GM19463 (cell line): ENCODE data around the gene ACTRT2.

Source experiments
- ATAC-seq: cut with Tn5 transposase; IDR thresholded peaks from one replicate; pipeline ENCODE4 v1.9.1; 2021; ENCODE audit warnings: mild to moderate bottlenecking, moderate library complexity; ENCODE audit not compliant: unreplicated experiment

The ACTRT2 gene

DNA sequence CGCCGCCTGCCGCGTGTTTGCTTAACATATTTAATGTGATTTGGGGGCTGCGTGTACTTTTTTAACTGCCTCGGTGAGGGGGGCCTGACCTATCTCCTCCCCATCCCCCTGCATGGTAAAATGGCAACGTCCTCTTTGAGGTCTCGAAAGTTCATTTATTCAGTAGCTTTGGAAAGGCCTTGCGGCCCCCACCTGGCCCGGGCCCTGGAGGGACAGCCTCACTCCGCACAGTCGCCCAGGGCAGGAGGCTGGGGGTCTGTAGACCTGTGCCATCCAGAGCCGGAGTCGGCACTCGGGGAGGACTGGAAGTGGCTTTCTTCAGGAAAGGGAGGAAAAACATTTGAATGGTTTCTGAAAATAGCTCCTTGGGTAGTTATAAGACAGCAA is 38.0 kb upstream of the ACTRT2 start:
- ATAC-seq = no peak

DNA sequence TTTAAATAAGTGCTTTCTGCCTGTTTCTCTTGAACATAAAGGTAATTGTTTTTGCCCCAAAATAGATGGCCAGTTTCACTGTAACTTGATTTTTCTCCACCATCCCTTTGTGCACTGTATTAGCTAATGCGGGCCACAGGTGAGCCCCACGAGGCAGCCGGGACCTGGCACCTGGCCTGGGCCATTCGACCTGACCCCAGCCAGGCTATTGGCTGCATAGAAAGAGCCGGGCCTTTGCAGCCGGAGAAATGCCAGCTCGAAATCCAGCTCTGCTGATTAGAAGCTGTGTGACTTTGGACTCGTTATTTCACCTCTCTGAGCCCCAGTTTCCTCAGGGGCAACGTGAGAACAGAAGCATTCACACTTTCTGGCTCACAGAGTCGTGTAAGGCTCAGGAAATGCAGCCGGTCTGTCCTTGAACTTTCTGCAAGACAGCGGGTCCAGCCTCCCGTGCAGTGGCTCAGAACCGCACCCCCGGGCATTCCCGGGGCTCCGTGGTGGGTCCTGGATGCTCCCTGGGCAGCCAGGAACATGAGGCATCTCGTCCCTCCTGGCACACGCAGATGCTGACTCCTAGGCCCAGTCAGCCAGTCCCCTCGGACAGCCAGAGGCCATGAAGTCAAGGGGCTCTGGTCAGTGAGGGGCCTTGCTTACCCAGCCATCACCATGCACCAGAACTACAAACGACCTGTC is 37.4 kb upstream of the ACTRT2 start:
- ATAC-seq = no peak

DNA sequence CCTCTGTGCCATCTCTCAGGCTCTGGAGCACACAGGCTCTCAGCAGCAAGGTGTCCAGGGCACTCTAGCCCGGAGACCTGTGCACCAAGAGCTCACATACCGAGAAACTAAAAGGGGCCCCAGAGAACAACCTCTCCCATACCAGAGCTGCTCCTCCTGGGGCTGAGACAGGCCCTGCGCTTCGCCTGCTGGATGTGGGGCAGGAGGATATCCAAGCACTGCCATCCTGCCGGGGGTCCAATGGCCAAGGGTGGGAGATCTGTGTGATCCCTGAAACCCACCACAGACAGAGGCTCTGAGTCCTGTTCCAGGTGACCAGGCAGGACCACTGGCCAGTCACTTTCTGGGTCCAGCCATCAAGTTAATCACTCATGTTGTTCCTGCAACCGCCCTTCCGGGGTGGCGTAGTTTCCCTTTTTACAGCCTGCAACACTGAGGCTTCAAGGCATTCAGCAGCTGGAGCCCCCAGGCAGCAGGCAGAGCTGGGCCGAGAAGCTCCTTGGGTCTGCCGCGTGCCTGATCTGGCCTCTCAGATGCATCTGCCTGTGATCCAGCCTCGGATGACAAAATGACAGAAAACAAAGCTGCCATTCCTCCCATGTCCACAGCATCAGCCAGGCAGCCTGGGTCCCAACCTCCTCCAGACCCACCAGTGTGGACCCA is 36.7 kb upstream of the ACTRT2 start:
- no peak for ATAC-seq

DNA sequence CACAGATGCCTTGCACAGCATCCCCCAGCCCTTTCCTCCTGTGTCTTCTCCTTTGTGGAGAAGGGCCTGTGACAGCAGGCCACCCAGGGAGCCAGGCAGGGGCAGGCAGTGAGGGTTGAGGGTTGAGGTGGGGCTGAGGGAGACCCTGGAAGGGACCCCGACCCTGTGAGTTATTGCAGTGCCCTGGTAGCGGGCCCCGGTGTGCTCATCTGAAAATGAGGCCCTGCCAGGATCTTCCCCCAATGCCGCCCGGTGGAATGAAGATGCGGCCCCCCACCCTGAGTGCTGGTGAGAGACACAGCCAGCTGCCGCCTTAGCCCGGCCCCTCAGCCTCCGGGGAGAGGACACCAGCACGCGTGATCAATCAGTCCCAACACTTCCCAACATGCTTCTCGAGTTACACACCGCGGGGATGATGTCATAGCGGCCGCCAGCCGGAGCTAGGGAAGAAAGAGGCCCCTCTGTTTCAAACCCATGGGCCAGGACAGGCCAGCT is 36.2 kb upstream of the ACTRT2 start:
- ATAC-seq = no peak

DNA sequence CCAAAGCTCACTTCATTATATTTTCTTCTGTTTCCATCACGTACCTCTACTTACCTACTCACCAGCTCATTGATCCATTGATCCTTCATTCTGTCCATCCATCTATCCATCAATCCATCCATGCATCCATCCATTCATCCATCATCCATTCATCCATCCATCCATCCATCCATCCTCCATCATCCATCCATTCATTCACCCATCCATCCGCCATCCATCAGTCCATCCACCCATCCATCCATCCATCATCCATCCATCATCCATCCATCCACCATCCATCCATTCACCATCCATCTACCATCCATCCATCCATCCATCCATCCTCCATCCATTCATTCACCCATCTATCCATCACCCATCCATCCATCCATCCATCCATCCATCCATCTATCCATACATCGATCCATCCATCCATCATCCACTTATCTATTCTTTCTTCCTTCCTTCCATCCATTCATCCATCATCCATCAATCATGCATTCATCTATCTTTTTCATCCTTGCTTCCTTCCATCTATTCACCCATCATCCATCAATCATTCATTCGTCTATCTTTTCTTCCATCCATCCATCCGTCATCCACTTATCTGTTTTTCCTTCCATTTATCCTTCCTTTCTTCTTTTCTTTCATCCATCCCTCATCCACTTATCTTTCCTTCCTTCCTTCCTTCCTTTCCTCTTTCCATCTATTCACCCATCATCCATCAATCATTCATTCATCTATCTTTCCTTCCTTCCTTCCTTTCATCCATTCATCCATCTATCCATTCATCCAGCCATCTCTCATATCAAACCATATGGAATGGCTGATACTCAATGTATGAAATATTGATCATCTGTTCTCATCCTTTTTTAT is 35.3 kb upstream of the ACTRT2 start:
- no peak for ATAC-seq

DNA sequence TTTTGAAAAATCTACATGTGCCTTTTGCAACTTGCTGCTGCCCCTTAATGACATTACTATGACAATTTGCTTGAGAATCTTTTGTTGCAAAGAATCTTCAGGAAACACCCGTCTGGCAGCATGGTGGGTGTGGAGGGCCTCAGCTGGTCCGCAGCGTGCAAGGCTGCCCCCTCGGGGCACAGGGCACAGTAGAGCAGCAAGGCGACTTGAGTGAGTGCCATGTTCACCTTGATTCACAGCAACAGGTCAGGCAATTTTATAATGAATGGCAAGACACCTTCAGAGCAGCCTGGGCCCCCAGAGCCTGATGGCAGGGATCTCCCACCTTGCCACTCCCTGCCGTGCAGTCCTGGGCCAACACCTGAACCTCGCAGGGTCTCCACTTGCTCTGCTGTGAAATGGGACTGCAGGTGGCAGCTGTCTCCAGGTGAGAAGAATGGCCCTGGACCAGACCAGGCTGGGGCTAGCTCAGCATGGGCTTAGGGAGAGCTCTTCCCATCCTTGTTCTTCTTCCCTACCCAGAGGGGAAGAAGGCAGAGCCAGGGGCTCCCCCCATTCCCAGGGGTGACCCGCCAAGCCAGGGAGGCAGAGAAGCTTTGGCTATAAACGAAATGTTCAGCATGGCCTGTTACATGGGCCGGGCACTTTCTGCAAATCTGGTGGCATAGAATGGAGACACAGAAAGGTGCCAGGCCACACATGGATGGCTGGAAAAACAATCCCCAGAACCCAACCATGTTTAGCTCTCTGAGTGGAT is 34.5 kb upstream of the ACTRT2 start:
- ATAC-seq = no peak

DNA sequence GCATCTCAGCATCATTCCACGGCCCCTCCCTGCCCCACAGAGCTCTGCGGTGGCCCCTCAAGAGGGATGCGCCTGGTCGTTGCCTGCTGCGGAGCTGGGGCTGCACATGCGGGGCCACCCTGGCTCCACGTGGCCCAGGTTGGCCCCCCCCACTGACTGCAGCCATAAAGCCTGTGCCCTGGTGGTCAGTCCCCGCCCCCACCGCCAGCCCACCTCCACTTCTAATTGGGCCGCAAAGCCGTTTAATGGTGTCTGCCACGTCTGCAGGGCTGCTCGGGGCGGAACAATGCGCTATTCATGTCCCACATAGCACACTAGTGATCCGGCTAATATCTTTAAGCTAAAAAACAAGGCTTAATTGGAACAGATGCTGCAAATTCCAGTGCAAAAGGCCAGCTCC is 33.5 kb upstream of the ACTRT2 start:
- ATAC-seq = no peak

DNA sequence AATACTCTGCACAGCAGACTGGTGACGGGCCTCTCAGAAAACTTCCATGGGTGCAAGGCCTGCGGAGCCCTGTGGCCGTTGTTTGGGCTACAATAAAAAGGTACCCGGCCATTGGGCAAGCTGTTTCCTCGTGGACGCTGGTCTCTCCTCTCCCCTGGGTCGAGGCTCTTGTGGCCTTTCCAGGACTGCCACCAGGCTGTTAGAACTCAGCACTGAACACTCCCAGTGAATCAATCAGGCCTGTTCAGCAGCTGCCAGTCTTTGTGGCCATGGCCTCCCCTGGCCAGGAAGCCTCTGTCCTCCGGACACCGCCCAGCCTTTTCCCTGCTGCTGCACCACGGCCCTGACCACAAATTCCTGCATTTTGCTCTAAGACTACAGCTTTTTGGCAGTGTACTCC is 33.0 kb upstream of the ACTRT2 start:
- ATAC-seq = no peak

DNA sequence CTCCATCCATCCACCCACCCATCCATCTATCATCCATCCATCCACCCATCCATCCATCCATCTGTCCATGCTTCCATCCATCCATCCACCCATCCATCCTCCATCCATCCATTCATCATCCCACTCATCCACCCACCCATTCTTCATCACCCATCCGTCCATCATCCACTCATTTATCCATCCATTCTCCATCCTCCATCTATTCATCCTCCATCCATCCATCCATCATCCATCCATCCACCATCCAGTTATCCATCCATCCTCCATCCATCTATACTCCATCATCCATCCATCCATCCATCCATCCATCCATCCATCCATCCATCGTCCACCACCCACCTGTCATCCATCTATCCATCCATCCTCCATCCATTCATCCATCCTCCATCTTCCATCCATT is 32.1 kb upstream of the ACTRT2 start:
- ATAC-seq = no peak

DNA sequence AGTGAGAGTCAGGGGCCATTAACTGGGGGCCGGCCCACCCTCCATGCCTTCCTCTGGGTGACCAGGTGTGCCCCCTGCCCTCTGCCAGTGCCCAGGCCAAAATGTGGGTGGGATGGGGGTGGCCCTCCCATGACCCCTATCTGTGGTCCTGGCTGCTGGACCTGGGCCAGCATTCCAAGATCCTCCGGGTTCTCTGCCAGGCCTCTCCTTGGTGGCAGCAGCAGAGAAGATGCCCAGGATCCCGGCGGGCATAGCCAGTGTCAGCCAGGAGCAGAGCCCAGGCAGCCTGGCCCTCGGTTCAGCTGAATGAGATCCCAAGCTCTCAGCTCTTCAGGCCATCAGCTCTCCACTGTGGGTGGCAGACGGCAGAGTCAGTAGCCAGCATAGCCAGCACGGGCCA is 31.3 kb upstream of the ACTRT2 start:
- ATAC-seq = no peak

DNA sequence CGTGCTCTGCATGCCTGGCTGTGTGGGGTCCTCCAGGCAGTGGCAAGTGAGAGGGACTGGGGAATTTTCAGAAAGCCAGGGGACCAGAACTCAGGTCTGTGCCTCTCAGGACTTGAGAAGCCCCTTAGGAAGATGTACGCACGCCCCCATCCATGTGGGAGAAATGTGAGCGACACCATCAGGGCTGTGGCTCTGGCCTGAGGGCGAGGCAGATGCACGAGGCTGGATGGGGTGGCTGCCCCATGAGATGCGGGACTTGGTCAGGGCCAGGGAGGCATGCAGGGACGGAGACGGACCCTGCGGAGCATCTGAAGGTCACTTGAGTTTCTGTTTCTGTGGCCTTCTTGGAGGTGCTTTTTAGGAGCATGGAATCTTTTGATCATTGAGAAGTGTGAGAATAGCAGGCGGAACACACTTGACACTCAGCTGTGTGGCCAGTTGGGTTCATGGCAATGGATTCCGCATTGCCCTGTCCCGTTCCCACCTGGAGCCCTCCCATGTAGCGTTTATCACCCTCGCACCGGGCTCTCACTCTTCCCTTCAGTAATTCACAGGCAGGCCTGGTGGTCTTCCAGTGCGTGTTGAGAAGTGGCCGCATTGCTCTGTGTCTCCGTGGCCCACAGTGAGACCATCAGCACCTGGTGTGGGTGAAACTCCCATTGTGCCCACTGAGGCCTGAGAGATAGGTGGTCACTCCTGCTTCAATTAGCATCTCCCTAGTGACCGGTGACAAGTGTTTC is 30.7 kb upstream of the ACTRT2 start:
- no peak for ATAC-seq

DNA sequence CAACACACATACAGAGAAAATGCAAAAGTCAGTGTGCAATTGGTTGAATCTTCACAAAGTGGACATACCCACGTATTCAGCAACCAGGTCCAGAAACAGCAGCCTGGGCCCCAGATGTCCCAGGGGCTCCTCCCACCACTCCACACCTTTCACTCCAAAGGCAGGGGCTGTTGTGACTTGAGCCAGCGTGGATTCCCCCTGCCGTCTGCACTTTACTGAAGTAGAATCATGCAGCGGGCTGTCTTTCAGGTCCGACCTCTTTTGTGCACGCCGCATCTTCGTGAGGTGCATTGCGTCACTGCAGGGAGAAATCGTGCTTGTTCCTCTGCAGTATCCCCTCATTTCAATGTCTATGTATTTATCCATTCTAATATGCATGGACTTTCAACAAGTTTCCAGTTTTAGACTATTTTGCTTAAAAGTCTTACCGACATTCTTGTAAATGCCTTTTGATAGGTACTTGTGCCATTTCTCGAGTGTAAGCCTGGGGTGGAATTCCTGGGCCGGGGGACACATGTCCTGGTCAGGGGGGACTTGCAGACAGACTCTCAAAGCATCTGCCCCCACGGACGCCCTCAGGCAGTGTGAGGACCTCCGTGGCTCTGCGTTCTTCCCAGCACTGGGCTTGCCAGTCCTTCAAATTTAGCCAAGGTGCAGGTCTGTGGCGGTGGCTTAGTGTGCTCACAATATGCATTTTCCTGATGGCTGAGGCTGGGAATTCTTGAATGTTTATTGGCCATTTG is 29.3 kb upstream of the ACTRT2 start:
- no peak for ATAC-seq

DNA sequence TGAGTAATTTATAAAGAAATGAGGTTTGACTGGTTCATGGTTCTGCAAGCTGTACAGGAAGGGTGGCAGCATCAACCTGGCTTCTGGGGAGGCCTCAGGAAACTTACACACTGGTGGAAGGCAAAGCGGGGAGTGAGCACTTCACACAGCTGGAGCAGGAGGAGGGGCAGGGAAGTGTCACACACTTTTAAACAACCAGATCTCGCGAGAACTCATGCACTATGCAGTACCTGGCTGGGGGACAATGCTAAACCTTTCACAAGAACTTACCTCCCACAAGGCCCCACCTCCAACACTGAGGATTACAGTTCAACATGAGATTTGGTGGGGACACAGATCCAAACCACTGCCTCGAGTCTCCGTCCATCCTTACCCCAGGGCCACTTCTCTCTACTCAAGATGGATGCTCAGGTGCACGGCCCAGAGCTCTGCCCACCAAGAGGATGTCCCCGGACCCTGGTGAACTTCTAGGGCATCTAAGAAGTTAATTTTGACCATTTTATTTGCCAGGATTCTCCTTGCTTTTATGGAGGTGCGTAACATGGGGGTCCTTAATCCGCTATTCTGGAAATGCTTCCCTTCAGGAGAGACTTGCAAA is 22.7 kb upstream of the ACTRT2 start:
- ATAC-seq = no peak

DNA sequence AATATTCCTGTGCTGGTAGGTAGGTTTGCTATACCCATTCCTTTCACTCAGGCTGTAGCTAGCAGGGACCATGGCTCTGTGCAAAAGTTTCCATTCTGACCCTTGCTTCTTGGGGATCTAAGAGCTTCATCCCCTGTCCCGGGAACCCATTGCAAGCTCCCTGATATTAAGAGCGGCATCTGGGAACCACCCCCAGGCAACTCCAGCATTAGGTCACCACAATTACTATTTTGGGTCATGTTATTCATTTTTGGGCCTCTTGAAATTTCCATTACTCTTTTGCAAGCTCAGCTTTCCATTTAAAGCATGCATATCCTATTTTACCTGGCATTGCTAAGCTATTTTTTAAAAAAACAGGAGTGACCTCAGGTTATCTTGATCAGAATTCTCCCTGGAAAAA is 22.1 kb upstream of the ACTRT2 start:
- no peak for ATAC-seq

DNA sequence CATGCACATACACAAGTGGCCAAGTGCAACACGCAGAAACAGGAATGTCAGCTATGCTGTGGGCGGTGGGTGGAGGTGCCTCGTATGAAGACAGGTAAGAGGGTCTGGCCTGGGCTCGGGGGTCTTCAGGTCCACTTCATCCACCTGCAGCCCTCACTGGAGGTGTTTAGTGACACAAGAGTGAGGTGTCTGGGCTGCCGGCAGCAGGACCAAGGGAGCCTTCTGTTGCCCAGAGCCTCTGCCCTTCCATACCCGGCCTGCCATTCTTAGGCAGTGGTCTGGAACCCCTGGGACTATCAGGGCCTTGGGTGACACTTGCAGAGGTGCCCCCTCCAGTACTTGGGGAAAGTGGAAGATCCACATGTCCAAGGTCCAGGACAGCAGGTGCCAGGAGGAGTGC is 21.7 kb upstream of the ACTRT2 start:
- ATAC-seq = no peak

DNA sequence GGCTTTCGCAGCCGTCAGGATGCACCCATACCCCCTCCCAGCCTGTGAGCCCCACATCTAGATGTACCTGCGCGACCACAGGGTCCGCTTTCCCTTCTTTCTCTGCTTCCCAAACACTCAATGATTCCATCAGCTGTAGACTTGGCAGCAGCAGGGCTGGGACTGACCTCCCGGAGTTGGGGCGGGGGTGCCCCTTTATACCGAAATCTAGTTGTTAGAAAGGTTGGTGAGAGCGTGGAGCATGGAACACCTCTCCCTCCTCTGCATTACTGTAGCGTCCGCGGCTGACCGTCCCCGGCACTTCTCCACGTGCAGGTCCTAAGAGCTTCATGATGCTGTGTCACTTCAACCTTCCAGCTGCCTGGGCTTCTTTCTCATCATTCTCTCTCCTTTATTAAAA is 21.1 kb upstream of the ACTRT2 start:
- no peak for ATAC-seq

DNA sequence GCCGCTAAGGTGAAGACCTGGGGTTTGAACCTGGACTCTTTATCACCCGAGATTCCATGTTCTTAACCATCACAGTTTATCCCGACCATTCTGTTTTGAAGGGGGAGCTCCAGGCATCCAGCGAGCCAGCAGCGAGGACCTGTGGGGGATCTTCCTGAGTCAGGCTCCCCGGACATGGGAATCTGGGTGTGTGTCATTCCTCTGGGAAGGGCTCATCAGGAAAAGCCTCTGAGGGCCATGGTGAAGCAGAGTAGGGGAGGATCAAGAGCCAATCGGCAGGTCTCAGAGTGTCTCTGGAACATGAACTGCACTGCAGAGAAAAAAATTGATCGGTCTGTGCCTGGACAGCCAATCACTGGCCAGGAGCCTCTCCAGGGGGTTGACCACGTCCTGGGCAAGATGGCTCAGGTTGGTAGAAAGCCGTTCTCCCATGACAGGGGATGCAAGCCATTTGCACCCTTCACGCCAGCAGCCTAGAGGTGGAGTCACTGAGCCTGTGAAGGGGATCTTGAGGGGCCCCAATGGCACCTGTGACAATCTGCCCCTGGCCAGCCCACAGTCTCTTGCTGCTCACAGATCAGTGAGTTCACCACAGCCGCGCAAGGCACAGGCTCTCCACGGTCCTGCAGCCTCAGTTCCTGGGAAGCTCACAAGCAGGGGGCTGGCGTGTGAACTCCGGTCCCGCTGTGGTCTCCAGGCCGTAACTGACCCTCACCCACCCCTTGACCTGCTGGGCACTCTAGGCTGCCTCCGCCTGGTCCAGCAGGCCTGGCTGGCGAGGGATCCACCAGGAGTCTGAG is 20.4 kb upstream of the ACTRT2 start:
- ATAC-seq = no peak
